NCI-H1417 (cell line): Measurements from ENCODE around the gene EBLN2.
"Not testable (repeated sequence)": the region's sequence is repeated elsewhere in the genome, so short reads cannot be mapped to it uniquely, and the experiment has no call there.

Source experiments
- DNase-seq, 3 experiments: peaks; one replicate each; lab custom pipeline; 2025; lab: John Stamatoyannopoulos, UW

The EBLN2 gene

GRCh38 chr3:73060302-73060723 is 1.1 kb upstream of the EBLN2 start:
- DNase-seq, result no peak

DNA sequence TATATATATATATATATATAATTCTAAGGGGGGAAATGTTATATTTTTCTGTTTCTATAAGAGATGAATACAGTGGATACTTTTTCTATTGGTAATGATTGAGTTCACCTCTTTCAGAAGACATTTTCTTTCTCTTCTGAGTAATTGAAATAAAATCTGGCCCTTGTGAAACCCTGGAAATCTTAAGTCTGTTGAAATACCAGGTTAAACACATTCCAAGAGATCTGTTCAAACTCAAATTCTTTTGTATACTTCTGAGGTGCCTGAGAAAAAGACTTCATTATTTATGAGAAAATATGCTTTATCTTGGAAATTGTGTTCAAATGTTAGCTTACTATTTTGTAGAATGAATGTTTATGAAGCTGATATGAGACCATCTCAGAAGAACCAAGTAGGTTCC is 4.8 kb downstream of the EBLN2 start:
- not testable (repeated sequence) for DNase-seq

GRCh38 chr3:73068419-73068818 is 7.0 kb downstream of the EBLN2 start:
- DNase-seq, result no peak

- no peak for DNase-seq
Observed at GRCh38 chr3:73069187-73069586, 7.7 kb downstream of the EBLN2 start.

DNA sequence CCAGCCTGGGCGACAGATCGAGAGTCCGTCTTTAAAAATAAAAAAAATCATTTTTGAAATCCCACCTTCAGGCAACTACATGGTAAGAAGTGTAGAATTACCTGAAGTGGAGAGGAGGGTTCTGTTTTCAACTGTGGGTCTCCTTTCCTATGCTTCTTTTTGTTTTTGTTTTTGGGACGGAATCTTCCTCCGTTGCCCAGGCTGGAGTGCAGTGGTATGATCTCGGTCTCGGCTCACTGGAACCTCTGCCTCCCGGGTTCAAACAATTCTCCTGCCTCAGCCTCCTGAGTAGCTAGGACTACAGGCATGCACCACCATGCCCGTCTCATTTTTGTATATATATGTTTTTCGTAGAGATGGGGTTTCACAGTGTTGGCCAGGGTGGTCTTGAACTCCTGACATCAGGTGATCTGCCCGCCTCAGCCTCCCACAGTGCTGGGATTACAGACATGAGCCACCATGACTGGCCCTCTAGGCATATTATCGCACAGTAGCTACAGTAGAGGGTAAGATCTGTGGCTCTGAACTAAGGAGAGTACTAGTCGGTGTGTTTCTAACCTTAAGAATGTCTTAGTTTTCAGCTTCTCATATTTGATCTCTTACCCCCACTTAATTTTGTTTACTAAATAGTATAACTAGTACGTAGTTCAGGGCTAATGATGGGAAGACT is 8.5 kb downstream of the EBLN2 start:
- no peak for DNase-seq

GRCh38 chr3:73070675-73071575 is 9.5 kb downstream of the EBLN2 start:
- DNase-seq, result no peak

DNA sequence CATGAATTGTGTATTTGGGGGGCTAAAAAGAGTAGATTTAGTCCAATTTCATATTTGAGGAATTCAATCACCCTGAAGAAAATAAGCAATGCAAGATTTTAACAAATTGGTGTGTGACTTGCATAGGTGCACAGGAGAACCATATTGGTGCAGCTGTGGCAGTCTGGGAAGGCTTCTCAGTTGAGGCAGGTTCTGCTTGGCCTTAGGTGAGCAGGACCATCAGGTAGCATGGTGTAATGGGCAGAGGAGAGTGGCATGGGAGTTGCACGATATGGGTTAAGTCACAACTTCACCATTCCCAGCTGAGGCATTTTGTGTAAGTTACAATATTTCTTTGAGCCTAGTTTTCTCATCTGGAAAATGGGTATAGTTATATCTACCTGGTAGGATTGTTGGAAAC is 10.5 kb downstream of the EBLN2 start:
- DNase-seq, result no peak

DNA sequence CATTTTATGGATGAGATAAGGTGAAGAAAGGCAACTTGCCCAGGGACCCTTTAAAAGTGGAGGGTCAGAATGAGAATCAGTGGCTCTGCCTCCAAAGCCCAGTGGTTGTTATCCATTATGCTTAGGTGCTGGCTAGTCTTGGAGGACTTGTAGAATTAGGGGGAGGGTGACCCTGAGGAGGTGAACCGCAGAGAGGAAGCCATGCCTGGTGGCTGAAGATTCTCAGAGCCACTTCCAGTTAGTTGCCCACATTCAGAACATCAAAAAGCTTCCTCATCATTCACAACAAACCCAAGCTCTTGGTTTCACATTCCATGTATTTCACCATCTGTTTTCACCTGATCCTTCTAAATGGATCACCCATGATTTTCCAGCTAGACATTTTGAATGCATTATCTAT is 11.2 kb downstream of the EBLN2 start:
- DNase-seq, result no peak

DNA sequence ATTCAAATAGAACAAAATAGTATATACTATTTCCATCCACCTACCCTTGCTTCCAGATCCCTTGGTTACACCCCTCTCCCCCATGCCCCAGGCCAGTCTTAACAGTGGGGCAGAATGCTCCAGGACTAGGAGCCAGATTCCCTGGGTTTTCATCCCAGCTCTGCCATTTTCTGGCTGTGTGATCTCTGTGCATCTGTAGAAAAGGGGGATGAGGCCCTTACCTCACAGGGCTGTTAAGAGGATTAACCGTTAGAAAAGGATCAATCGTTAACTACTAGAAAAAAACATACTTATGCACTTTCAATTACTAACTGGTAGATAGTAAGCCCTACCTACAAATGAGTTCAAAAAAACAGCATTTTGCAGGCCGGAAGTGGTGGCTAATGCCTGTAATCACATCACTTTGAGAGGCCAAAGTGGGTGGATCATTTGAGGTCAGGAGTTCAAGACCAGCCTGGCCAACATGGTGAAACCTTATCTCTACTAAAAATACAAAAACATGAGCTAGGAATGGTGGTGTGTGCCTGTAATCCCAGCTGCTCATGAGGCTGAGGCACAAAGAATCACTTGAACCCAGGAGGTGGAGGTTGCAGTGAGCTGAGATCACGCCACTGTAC is 11.7 kb downstream of the EBLN2 start:
- DNase-seq, result no peak

DNA sequence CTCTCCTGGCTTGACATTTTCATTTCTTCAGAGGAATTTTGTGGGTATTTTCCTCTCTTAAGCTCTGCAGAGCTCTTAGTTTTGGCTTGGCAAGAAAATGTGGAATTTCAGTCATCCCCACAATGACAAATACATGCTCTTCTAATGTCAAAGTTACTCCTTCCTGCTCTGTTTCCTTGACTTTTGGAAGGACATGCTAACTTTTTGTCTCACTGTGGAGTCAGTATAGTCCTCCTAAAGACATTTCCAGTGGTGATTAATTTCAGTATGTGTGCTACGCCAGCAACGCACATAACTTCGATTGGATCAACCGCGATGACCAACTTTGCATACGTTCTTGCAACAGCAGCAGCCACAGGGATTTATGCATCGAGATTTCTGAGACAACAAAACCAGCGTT is 13.3 kb downstream of the EBLN2 start:
- DNase-seq, result no peak

DNA sequence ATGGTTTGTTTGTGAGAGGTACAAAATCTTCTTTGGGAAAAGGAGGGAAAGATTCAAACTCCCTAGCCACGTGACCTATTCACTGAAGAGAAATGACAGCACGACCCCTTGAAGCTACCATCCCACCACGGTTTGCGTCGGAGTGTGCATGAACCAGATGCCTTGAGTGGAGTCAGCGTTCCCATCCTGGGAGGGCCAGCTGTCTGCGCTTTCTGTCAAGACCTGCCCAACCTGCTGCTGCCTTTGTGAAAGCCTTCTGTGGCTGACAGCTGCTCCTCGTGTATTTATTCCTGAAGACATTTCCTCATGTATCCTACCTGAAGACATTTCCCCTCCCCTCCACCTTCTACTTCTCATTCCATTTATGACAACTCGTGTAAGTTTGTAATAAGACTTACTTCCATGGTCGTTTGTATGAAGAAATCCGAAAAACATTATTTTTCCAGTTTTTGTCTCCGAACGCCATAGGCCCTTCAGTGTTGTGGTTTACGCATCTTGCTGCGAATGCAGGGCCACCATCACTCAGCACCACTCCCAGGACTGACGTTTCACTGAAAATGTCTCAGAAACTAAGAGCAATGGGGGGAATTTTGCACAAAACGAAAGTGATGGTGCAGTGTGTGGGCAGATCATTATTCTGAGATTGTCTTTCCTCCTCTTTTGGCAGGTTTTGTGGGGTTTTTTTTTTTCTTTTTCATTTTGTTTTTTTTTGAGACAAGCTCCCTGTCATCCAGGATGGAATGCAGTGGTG is 18.9 kb downstream of the EBLN2 start:
- no peak for DNase-seq

DNA sequence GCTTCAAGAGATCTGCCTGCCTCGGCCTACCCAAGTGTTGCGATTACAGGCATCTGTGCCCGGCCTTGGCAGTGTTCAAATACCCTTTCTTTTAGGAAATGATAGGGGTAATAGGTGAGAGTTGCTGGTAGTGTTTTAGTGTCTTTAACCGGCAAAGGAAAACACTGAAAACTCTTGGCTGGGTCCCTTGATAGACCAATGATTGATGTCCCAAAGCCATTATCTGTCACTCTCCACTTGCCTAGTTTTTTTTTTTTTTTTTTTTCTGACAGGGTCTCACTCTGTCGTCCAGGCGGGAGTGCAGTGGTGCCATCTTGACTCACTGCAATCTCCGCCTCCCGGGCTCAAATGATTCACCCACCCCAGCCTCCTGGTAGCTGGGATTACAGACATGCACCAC is 19.7 kb downstream of the EBLN2 start:
- no peak for DNase-seq

DNA sequence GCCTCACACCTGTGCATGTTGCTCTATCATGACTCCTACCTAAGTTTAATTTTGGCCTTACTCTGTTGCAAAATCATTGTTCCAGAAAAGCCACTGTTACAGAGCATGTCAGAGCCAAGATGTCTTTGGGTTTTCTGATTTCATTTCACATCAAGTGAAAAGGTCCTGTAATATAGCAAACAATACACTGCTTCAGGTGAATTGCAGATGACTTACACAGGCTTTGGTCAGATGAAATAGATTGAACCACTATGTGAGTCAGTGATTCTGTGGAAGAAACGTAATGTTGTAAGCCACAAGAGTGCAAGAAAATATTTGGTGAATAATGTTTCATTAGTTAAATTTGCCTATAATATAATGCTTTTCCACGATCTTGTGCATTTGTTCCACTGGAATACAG is 22.7 kb downstream of the EBLN2 start:
- DNase-seq, result no peak

GRCh38 chr3:73086071-73086494 is 24.6 kb downstream of the EBLN2 start:
- peak; percentile 6 to 51 (median 31) for DNase-seq

DNA sequence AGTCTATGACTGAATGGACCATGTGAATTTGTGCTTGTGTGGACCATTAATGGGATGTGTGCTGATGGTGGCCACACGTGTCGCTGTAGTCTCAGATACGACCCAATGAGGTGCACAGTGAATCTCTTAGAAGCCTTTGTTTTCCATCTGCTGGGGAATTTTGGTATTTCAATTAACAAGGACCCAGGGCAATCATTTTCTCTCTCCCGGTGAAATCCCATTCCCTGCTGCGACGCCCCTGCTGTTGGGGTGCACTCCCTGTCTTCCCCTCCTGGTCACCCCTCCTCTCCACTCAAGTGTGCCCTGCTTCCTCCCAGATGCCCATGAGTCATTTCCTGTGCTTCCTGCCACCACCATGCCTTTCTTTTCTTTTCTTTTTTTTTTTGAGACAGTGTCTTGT is 32.7 kb downstream of the EBLN2 start:
- DNase-seq, result no peak

- DNase-seq, result no peak
Observed at GRCh38 chr3:73094951-73095350, 33.5 kb downstream of the EBLN2 start.

- DNase-seq, result no peak
Observed at GRCh38 chr3:73096169-73096568, 34.7 kb downstream of the EBLN2 start.

DNA sequence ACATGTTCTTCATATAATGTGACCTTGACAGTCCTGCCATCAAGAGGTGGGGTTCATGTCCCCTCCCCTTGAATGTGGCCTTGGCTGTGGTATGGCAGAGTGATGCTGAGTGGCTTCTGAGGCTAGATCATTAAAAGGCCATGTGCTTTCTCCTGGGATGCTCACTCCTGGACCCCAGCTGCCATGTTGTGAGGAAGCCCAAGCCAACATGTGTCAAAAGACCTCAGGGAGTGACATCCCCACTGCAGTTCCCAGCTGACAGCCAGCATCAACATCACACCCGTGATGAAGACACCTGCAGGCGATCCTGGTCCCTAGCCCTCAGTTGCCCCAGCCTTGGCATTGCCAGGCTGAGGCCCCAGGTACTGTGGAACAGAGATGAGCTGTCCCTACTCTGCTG is 36.6 kb downstream of the EBLN2 start:
- DNase-seq, result no peak

GRCh38 chr3:73098873-73099272 is 37.4 kb downstream of the EBLN2 start:
- DNase-seq, result peak in 1 of 3 experiments; percentile 7

DNA sequence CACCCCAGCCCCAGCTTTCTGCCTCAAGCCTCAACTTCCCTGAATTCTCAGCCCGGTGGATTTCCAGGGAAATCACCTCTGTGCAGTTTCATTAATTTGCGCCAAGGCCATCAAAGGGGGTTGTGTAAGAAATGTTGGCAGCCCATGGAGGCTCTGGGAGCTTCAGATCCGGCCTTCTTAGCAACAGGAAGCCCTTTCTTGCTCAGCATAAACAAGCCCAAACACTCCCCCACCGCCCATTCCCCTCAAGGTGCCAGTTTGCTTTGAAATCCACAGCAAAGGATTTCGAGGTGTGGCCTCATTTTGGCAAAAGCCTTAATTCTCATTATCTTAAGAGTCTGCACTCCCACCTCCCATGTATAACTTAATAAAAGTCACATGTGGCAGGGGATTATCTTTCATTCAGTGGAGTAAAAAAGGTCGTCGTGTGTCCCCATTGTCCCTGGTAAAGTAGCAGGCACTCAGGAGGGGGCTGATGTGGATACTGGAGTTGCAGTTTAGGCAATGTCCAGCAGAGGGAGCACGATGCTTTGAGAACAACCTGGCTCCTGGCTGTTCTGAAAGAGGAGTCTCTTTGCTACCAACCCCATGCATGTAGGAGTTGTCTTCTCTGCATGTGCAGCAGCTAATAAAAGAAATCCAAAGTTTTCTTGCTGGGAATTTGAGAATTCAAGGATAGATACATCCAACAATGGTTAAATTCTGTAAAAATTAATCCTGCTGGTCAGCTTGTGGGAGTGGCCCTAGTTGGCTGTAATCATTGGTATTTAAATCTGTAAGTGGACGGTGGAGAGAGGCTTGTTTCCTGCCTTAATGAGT is 39.5 kb downstream of the EBLN2 start:
- DNase-seq, result peak; percentile 65 to 89 (median 82)

DNA sequence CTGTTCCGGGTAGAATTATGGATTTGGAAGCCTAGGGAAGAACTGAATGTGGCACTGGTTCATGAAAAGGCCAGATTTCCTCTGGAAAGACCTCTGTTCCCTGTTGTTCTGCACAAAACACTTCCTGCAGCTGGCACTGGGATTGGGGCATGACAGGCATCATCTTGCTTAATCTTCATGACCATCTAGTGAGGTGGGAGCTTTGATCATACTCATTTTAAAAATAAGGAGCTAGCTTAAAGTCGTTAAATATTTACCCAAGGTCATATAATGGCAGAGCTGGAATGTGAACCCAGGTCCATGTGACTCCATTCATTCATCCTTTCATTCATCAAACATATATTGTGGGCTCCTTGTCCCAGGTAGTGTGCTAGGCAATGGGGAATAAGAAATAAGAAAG is 40.4 kb downstream of the EBLN2 start:
- DNase-seq, result no peak
